Hepatocyte (in vitro differentiated cells): ENCODE measurements around the gene NLRP11. TPM values are rescaled to one million over a fixed set of nuclear protein-coding genes. Genes with fewer than 3 reads are reported as not detected.

ENCODE experiments used
- DNase-seq: peaks from one replicate; pipeline ENCODE4 v3.0.0-alpha.2; 2016; ENCODE audit warnings: low spot score
- H2AFZ ChIP-seq: fragments of 200-600 bp; sonication (generic); 2 replicates; pipeline ENCODE4 v1.6.0; 2016; ENCODE audit warnings: antibody characterized with exemption, mild to moderate bottlenecking
- H3K27ac ChIP-seq: fragments of 200-600 bp; sonication (generic); 2 replicates; pipeline ENCODE4 v1.5.1; 2016; ENCODE audit warnings: mild to moderate bottlenecking
- H3K27me3 ChIP-seq: fragments of 200-600 bp; sonication (generic); 2 replicates; pipeline ENCODE4 v1.6.1; 2016
- H3K36me3 ChIP-seq: fragments of 200-600 bp; sonication (generic); replicated peaks from 2 replicates; pipeline ENCODE4 v1.5.1; 2016; ENCODE audit warnings: low read depth; ENCODE audit not compliant: insufficient read depth
- H3K4me1 ChIP-seq: fragments of 200-600 bp; sonication (generic); 2 replicates; pipeline ENCODE4 v1.5.1; 2016; ENCODE audit warnings: mild to moderate bottlenecking, moderate library complexity; ENCODE audit not compliant: insufficient read depth
- H3K4me2 ChIP-seq: fragments of 200-600 bp; sonication (generic); 2 replicates; pipeline ENCODE4 v1.6.0; 2016
- H3K4me3 ChIP-seq: fragments of 200-600 bp; sonication (generic); 2 replicates; pipeline ENCODE4 v1.5.1; 2016; ENCODE audit warnings: mild to moderate bottlenecking
- H3K79me2 ChIP-seq: fragments of 200-600 bp; sonication (generic); 2 replicates; pipeline ENCODE4 v1.6.0; 2017; ENCODE audit warnings: mild to moderate bottlenecking
- H3K9me2 ChIP-seq: fragments of 200-600 bp; sonication (generic); replicated peaks from 2 replicates; pipeline ENCODE4 v1.6.0; 2017; ENCODE audit warnings: mild to moderate bottlenecking; ENCODE audit not compliant: insufficient read depth
- H3K9me3 ChIP-seq: fragments of 200-600 bp; sonication (generic); 2 replicates; pipeline ENCODE4 v1.5.1; 2016; ENCODE audit warnings: low read depth, mild to moderate bottlenecking
- H4K20me1 ChIP-seq: fragments of 200-600 bp; sonication (generic); 2 replicates; pipeline ENCODE4 v1.6.0; 2016; ENCODE audit warnings: mild to moderate bottlenecking; ENCODE audit not compliant: insufficient read depth, poor library complexity, severe bottlenecking
- EZH2 ChIP-seq: fragments of 200-600 bp; sonication (generic); IDR thresholded peaks from 2 replicates; pipeline ENCODE4 v1.6.1; 2016; ENCODE audit warnings: antibody characterized with exemption, mild to moderate bottlenecking, borderline replicate concordance
- EZH2phosphoT487 ChIP-seq: fragments of 200-600 bp; sonication (generic); IDR thresholded peaks from one replicate; pipeline ENCODE4 v1.6.1; 2018; ENCODE audit warnings: antibody characterized with exemption, mild to moderate bottlenecking, low read depth, moderate library complexity; ENCODE audit not compliant: unreplicated experiment, severe bottlenecking
- whole genome bisulfite sequencing: methylation state at CpG from one replicate; pipeline ENCODE4 v1.1.6; 2016; ENCODE audit warnings: low lambda C conversion rate; ENCODE audit errors: missing lambda C conversion rate; 5-methylcytosine and 5-hydroxymethylcytosine counted together
- polyA plus RNA-seq: library from polyadenylated mRNA; unstranded; fragments of >200 nt; fragmentation: Nextera tagmentation; extraction: Ambion mirVana; gene quantifications from 2 replicates; pipeline ENCODE4 v1.2.1, GENCODE V29; 2016
- total RNA-seq: library from RNA; depleted of rRNA; stranded (reverse); fragments of >200 nt; gene quantifications from 2 replicates; pipeline ENCODE4 v1.2.3, GENCODE V29; 2014
- TF ChIP-seq, protein P1 (sequence below): fragments of 200-600 bp; sonication (generic); IDR thresholded peaks from 2 replicates; pipeline ENCODE4 v1.5.1; 2016; ENCODE audit warnings: antibody characterized with exemption, mild to moderate bottlenecking; ENCODE audit not compliant: poor library complexity

The NLRP11 gene
- total and polyA plus RNA-seq, 2 experiments from 2014 or later = not detected

DNA sequence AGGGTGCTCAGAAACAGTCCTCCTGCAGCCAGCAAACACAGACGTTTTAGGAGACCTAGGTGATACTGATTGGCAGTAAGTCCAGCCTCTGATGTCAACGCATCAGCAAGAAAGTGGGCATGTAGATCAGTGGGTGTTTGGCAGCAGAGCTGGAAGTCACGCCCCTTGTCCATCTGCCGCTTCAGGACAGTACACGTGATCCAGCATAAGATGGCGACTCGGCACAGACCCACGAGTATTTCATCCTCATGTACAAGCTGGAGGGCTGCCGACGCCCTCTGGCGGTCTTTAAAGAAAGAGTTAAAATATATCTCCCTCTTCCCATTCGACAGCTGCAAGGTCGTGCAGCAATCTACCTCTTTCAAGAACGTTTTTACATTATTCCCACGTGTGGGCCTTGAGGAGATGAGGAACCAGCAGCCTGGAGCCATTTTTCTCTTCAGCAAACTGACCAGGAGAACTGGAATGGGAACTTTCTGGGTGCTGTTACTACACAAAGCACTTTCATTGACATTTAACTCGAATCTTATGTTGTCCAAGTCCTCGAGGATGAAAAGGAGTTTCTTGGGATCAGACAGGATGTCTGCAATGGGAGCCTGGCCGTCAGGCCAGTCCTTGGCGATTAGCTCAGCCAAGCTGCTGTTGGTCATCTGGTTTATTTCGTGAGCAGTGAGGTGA, 22.3 kb downstream of the NLRP11 start:
- Histone ChIP-seq H3K4me1 (no peaks in the 10 kb centered on the region), H3K4me3 (no peak overlapping the region), H2AFZ (no peak overlapping the region), H3K27ac (no peak overlapping the region), H3K27me3 (no peaks in the 10 kb centered on the region), H3K36me3 (no peaks in the 10 kb centered on the region), H3K79me2 (no peaks in the 10 kb centered on the region), H3K9me3 (no peaks in the 10 kb centered on the region), H3K4me2 (no peak overlapping the region), H4K20me1 (no peaks in the 10 kb centered on the region), H3K9me2 (no peaks in the 10 kb centered on the region)
- TF ChIP-seq, protein P1, sequence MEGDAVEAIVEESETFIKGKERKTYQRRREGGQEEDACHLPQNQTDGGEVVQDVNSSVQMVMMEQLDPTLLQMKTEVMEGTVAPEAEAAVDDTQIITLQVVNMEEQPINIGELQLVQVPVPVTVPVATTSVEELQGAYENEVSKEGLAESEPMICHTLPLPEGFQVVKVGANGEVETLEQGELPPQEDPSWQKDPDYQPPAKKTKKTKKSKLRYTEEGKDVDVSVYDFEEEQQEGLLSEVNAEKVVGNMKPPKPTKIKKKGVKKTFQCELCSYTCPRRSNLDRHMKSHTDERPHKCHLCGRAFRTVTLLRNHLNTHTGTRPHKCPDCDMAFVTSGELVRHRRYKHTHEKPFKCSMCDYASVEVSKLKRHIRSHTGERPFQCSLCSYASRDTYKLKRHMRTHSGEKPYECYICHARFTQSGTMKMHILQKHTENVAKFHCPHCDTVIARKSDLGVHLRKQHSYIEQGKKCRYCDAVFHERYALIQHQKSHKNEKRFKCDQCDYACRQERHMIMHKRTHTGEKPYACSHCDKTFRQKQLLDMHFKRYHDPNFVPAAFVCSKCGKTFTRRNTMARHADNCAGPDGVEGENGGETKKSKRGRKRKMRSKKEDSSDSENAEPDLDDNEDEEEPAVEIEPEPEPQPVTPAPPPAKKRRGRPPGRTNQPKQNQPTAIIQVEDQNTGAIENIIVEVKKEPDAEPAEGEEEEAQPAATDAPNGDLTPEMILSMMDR = peak; percentile 8
- no peak for TF ChIP-seq EZH2phosphoT487
- peak; percentile 41 for DNase-seq
- WGBS = 38% methylated on average over 20 of the region's 20 CpGs

DNA sequence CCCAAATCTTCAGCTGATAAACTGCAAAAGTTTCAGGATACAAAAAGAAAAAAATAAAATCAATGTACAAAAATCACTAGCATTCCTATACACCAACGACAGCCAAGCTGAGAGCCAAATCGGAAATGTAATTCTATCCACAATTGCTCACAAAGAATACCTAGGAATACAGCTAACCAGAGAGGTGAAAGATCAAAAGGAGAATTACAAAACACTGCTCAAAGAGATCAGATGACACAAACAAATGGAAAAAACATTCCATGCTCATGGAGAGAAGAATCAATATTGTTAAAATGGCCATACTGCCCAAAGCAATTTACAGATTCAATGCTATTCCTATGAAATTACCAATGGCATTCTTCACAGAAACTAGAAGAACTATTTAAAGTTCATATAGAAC, 29.5 kb downstream of the NLRP11 start:
- H3K9me3 ChIP-seq = no peaks in the 10 kb centered on the region
- no peaks in the 10 kb centered on the region for H3K79me2 ChIP-seq
- no peak overlapping the region for H3K4me2 ChIP-seq
- 78% methylated on average over 2 of the region's 2 CpGs for WGBS
- no peaks in the 10 kb centered on the region for H4K20me1 ChIP-seq
- H3K27me3 ChIP-seq = no peaks in the 10 kb centered on the region
- no peaks in the 10 kb centered on the region for H3K9me2 ChIP-seq
- DNase-seq = no peak
- TF ChIP-seq EZH2phosphoT487 (no peak), EZH2 (no peak)
- TF ChIP-seq, protein P1 = no peak
- no peak overlapping the region for H2AFZ ChIP-seq
- H3K4me3 ChIP-seq = no peak overlapping the region
- no peak overlapping the region for H3K27ac ChIP-seq
- no peaks in the 10 kb centered on the region for H3K4me1 ChIP-seq
- H3K36me3 ChIP-seq = no peaks in the 10 kb centered on the region

DNA sequence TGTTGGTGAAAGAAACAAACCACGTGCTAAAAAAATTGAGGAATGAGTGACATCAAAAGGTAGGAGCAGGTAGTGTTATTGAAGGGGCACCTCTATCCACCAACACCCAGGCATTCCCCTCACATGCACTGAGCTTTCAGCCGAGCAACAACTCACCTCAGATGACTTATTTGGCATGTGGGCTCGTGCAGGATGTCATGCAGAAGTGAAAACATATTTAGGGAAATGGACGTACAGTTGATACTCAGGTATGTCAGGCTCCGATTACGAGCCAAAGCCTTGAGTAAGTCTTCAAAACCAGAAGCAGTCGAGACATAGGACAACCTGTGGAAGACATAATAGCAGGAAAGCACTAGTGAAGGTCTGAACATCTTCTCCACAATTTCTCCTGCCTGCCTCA, 30.4 kb downstream of the NLRP11 start:
- no peaks in the 10 kb centered on the region for H3K36me3 ChIP-seq
- no peaks in the 10 kb centered on the region for H4K20me1 ChIP-seq

DNA sequence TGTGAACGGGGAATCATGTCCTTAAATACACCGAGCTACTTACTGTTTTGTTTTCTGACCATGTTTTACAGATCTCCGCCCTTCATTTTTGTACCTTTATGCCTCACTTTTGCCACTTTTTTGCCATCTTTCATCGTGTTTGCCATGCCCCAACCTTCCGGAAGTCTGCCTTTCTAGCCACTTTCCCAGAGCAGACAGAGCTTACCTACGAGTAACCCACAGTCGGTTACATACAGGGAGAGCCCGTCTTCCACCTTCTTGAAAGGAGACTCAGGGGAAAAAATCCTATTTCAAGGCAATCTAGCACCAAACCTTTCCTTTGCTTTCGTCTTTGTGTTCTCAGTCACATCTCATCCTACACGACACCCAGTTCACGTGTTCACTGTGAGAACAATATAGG, 36.8 kb downstream of the NLRP11 start:
- Histone ChIP-seq H3K4me1 (no peaks in the 10 kb centered on the region), H3K27me3 (no peaks in the 10 kb centered on the region), H3K4me2 (no peak overlapping the region), H3K4me3 (no peak overlapping the region), H3K9me2 (no peaks in the 10 kb centered on the region), H3K27ac (no peak overlapping the region), H3K79me2 (no peaks in the 10 kb centered on the region), H3K36me3 (no peaks in the 10 kb centered on the region), H4K20me1 (no peaks in the 10 kb centered on the region), H3K9me3 (no peaks in the 10 kb centered on the region), H2AFZ (no peak overlapping the region)
- no peak for TF ChIP-seq EZH2
- no peak for TF ChIP-seq EZH2phosphoT487
- TF ChIP-seq, protein P1 = no peak
- no peak for DNase-seq
- 82% methylated on average over 11 of the region's 11 CpGs for WGBS

More for the DNA sequence above, 30.4 kb downstream of the NLRP11 start:
- no peak for TF ChIP-seq EZH2phosphoT487
- no peaks in the 10 kb centered on the region for H3K79me2 ChIP-seq
- no peak overlapping the region for H3K27ac ChIP-seq
- no peak overlapping the region for H3K4me3 ChIP-seq
- H3K9me2 ChIP-seq = no peaks in the 10 kb centered on the region
- DNase-seq = no peak
- no peaks in the 10 kb centered on the region for H3K9me3 ChIP-seq
- H3K27me3 ChIP-seq = no peaks in the 10 kb centered on the region
- H3K4me2 ChIP-seq = no peak overlapping the region
- no peak overlapping the region for H2AFZ ChIP-seq
- no peaks in the 10 kb centered on the region for H3K4me1 ChIP-seq
- WGBS = 58% methylated on average over 7 of the region's 7 CpGs
